ENCODE data around the gene TNRC6A.
A peak's percentile ranks its signal among the peaks of the same experiment; 100 is the strongest.
"Not testable (repeated sequence)": the region's sequence is repeated elsewhere in the genome, so short reads cannot be mapped to it uniquely, and the experiment has no call there.

The TNRC6A gene

GRCh38 chr16:24728011-24728410, 1.4 kb upstream of the TNRC6A start:
- DNase-seq (ENCODE audit: low read depth): no peak

DNA sequence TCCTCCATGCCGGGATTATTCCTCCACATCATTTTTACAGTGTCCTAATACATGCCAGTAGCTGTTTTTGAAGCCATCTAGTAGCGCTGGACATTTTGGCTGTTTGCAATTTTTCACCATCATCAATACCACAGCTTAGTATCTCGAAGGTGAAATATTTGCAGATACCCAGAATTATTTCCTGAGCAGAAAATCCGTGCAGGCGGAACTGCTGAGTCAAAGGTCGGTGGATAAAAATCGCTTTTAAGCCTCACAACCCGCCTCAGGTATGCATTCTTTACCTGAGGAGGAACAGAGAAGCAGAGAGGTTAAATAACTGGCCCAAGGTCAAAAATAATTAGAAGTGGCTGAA, 584 bp upstream of the TNRC6A start:
- DNase-seq (ENCODE audit: low read depth): no peak

- DNase-seq (ENCODE audit: low read depth): no peak
Observed at GRCh38 chr16:24729951-24730815, 732 bp downstream of the TNRC6A start.

DNA sequence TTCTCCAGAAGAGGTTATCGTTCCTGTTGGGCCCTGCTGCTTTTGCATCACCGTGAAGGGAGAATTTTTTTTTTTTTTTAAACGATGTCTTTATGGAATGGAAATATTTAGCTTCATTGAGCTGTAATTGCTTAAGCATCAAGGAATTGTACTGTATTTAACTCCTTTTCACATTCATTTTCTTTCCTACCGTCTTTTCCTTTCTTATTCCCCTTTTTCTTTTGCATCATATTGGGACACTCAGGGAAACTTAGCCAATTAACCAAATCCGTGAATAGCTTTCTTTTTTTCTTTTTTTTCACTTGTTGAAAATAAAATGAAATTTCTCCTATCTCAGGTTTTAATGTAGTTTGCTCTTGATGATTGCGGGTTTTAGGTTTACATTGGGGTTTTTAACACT, 1.5 kb downstream of the TNRC6A start:
- DNase-seq (ENCODE audit: low read depth): no peak

DNA sequence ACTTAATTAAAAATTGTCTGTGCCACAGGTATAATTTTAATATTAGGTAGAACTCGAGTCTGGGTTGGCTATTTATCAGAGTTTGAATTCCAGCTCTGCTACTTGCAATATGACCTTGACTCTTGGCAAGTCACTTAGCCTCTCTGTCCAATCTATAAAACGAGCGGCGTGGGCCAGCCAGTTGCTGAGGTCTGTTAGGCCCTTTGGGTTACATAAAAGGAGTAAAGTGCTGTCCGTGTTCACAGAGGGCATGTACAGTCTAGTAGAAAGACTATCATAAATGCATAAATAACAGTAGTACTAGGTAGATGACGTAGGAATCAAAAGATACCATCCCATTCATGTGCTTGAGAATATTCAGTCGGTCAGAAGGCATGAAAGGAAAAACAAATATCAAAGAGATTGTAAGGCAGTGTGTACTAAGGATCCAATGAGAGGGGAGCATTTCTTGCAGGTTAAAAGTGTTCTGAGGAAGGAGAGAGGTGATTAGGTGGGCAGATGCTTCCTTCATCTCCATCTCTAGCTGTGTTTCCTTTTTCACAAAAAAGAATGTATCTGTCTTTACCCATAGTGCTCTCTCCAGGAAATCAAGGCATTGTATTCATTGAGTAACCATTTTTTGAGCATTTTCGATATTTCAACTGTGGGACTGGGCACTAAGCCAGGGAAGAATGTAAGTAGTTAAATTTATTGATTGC, 2.4 kb downstream of the TNRC6A start:
- DNase-seq (ENCODE audit: low read depth): no peak

GRCh38 chr16:24734382-24734781, 4.9 kb downstream of the TNRC6A start:
- DNase-seq (ENCODE audit: low read depth): no peak

GRCh38 chr16:24736758-24737157, 7.3 kb downstream of the TNRC6A start:
- DNase-seq (ENCODE audit: low read depth): no peak

DNA sequence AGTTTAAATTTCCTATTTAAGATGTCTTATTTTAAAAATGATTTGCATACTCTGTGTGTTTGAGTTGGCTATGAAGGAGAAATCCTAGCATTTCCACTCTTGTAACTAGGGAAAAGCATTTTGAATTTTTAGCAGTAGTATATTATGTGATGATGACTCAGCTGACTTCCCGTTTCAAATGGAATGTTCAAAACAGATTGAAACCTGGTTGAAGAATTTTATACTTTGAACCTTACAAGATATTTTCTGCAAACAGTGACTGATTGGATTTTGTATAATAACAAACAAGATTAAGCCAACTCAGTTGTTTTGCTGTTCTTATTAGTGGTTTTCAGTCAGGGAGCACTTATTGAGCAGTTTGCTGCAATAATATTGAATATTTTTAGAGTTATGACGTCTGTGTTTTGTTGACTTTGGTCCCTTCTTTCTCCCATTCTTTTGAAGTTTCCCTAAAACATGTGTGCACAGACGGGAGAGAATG, 8.0 kb downstream of the TNRC6A start:
- DNase-seq (ENCODE audit: low read depth): no peak

- DNase-seq (ENCODE audit: low read depth): no peak
Observed at GRCh38 chr16:24737916-24738594, 8.6 kb downstream of the TNRC6A start.

GRCh38 chr16:24738895-24739294, 9.4 kb downstream of the TNRC6A start:
- DNase-seq (ENCODE audit: low read depth): no peak

DNA sequence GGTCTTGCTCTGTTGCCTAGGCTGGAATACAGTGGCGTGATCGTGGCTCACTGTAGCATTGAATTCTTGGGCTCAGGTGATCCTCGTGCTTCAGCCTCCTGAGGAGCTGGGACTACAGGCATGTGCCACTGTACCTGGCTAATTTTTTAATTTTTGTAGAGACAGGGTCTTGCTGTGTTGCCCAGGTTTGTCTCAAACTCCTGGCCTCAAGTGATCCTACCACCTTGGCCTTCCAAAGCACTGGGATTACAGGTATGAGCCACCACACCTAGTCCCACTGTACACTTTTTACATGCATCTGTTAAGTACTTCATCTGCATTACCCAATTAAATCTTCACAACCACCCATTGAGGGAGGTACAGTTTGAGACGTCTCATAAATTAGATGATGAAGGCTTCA, 12.4 kb downstream of the TNRC6A start:
- no peak for DNase-seq (ENCODE audit: low read depth)

- not testable (repeated sequence) for DNase-seq (ENCODE audit: low read depth)
Observed at GRCh38 chr16:24742610-24743009, 13.2 kb downstream of the TNRC6A start.

GRCh38 chr16:24745391-24745790, 15.9 kb downstream of the TNRC6A start:
- DNase-seq (ENCODE audit: low read depth): no peak

DNA sequence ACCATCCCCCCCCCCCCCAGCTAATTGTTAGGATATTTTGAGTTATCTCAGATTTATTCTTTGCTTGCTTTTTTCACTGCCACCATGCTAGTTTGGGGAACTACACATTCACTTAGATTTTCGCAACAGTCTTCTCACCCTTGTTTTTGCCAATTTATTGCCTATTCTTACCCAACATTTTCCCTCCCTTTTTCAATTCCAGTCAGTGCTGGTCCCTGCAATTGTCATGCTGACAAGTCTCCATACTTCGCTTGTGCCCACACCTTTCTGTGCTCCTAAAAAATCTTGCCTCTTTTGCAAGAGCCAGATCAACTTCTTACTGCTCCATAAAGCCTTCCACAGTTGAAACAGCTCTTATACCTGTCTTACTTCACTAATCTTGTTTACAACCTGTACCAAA, 16.3 kb downstream of the TNRC6A start:
- no peak for DNase-seq (ENCODE audit: low read depth)

DNA sequence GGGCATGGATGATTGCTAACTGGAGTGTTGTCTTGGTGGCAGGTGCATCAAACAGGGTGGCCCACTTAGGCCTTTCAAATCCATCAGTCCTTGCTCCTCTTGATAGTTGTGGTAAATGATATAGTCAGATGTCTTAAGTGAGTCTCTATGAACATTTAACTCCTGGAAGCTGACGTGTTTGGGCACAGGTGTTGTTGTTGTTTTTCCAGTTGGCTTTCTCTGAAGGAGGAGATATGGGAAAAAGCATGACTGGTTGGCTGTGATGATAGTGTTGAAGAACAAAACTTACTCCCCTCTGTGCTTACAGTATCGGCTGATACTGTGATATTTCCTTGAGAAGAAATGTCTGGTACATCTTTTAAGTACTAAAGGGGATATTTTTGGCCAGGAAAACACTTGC, 18.0 kb downstream of the TNRC6A start:
- DNase-seq (ENCODE audit: low read depth): no peak

- peak; percentile 78 for DNase-seq (ENCODE audit: low read depth)
Observed at GRCh38 chr16:24748242-24748641, 18.8 kb downstream of the TNRC6A start.

GRCh38 chr16:24749310-24749709, 19.9 kb downstream of the TNRC6A start:
- no peak for DNase-seq (ENCODE audit: low read depth)

GRCh38 chr16:24749872-24750271, 20.4 kb downstream of the TNRC6A start:
- not testable (repeated sequence) for DNase-seq (ENCODE audit: low read depth)

GRCh38 chr16:24753000-24753399, 23.5 kb downstream of the TNRC6A start:
- no peak for DNase-seq (ENCODE audit: low read depth)

DNA sequence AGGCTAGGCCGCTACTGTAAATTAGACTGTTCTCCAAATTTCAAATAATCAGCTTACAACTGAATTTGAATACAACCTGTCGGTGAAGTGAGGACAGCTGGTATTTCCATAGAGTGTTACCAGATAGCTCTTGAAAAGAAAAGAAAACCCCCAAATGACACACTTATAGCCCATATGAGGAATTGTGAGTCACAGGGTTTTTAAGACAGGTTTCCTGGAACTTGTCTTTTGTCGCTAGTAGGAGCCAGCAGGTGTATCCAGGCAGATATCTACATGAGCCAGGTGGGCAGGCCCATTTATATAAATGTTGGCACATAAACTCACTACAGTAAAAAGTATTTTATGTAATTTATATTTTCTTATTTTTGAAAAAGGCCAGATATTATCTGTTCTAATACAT, 24.0 kb downstream of the TNRC6A start:
- no peak for DNase-seq (ENCODE audit: low read depth)

DNA sequence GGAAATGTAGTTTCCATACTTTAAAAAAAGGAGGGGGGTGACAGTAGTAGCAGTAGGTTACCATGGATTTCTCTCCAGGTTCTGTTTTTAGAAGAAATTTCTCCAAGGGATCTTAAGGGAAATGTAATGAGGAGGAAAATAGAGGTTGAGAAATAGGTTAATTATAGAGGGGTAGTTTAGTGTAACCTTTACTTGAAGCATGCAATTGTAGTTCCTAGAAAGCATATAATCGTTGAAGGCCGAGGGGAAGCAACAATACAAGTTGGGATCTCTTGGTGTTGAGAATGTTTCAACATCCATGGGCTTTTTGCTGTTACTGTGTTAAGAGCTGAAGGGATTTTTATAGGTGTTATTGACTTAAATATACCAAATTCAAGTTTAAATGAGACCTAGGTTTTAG, 25.1 kb downstream of the TNRC6A start:
- DNase-seq (ENCODE audit: low read depth): no peak

- DNase-seq (ENCODE audit: low read depth): no peak
Observed at GRCh38 chr16:24755201-24755874, 25.9 kb downstream of the TNRC6A start.

All from non-pigmented ciliary epithelial cell (primary cell).